GM12892 (cell line): ENCODE measurements around the gene IQGAP2.

Experiments used
- POLR2A ChIP-seq: IDR thresholded peaks from 2 replicates; pipeline ENCODE4 v1.6.1; 2011; ENCODE audit warnings: low read depth, low read length, control low read depth
- POLR2AphosphoS5 ChIP-seq: IDR thresholded peaks from 2 replicates; pipeline ENCODE4 v1.6.1; 2011; ENCODE audit warnings: low read depth, low read length, control low read depth
- TAF1 ChIP-seq: IDR thresholded peaks from 2 replicates; pipeline ENCODE4 v1.6.1; 2011; ENCODE audit warnings: low read depth, mild to moderate bottlenecking, control low read depth, low read length, borderline replicate concordance

GRCh38 chr5:76657091-76657490 is 254.0 kb downstream of the IQGAP2 start:
- TF ChIP-seq POLR2A (no peak), POLR2AphosphoS5 (no peak), TAF1 (no peak)
